VCaP (cell line): ENCODE results near the gene SERPING1.

Experiments used
- H3K27ac ChIP-seq: fragments of 450-650 bp; 2 replicates; pipeline ENCODE4 v1.5.1; 2017
- CTCF ChIP-seq: fragments of 450-650 bp; conservative IDR thresholded peaks from 2 replicates; pipeline ENCODE4 v1.5.1; 2017; ENCODE audit warnings: mild to moderate bottlenecking, moderate library complexity

SERPING1 gene

GRCh38 chr11:57637626-57638004 lies 40.1 kb downstream of the SERPING1 start:
- no peak overlapping the region; the same call in 1 of the 2 replicates for H3K27ac ChIP-seq
- TF ChIP-seq CTCF, result no peak

- no peak for TF ChIP-seq CTCF
- peak overlapping the region; percentile 55; the same call in 1 of the 2 replicates for H3K27ac ChIP-seq
Measured at GRCh38 chr11:57638005-57638781, 40.7 kb downstream of the SERPING1 start.

- TF ChIP-seq CTCF, result no peak
- H3K27ac ChIP-seq, result peak overlapping the region; percentile 55; the same call in 1 of the 2 replicates
Measured at GRCh38 chr11:57638811-57639320, 41.4 kb downstream of the SERPING1 start.

GRCh38 chr11:57639321-57640067 lies 42.0 kb downstream of the SERPING1 start:
- TF ChIP-seq CTCF, result no peak
- H3K27ac ChIP-seq, result no peak overlapping the region

- TF ChIP-seq CTCF, result no peak
- no peak overlapping the region for H3K27ac ChIP-seq
Measured at GRCh38 chr11:57640068-57640800, 42.7 kb downstream of the SERPING1 start.

GRCh38 chr11:57641011-57641807 lies 43.7 kb downstream of the SERPING1 start:
- peak; percentile 88 for TF ChIP-seq CTCF
- H3K27ac ChIP-seq, result no peak overlapping the region
